Mononuclear cell (primary cell): ENCODE measurements around the gene CDCA5. TPM values are rescaled to one million over a fixed set of nuclear protein-coding genes. Genes with fewer than 3 reads are reported as not detected.

Experiments used
- H3K27me3 ChIP-seq: 2 replicates; pipeline ENCODE4 v1.6.0; 2011; ENCODE audit warnings: low read length, control low read depth; ENCODE audit not compliant: insufficient read depth
- H3K4me1 ChIP-seq: 2 replicates; pipeline ENCODE4 v1.5.1; 2011; ENCODE audit warnings: mild to moderate bottlenecking, low read length, control low read depth; ENCODE audit not compliant: insufficient read depth
- H3K4me3 ChIP-seq: 2 replicates; pipeline ENCODE4 v1.5.1; 2011; ENCODE audit warnings: mild to moderate bottlenecking, low read length, moderate library complexity
- H3K9me3 ChIP-seq: 2 replicates; pipeline ENCODE4 v1.5.1; 2011; ENCODE audit warnings: low read depth, mild to moderate bottlenecking, control low read depth, low read length
- total RNA-seq: library from RNA; depleted of rRNA; stranded (reverse); fragments of >200 nt; gene quantifications from one replicate; pipeline ENCODE4 v1.2.3, GENCODE V29; 2012

The CDCA5 gene
- total RNA-seq, 1 donor = not detected

DNA sequence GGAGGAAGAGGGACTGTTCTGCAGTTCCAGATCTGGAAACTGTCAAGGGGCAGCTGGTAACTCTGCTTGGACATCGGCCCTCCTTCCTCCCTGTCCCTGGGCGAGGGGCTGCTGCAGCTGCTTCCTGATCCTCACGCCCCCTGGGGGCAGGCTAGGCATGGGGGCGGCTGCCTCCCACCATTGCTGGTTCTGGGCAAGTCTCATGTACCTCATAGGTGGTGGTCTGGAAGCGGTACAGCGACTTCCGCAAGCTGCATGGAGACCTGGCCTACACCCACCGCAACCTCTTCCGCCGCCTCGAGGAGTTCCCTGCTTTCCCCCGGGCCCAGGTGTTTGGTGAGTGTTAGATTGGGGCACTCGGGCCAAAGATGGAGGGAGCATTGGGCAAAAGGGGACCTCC is 51.6 kb downstream of the CDCA5 start:
- no peaks in the 10 kb centered on the region for H3K27me3 ChIP-seq
- no peaks in the 10 kb centered on the region for H3K9me3 ChIP-seq
- H3K4me3 ChIP-seq = no peak overlapping the region
- peaks cover 15% of the 10 kb centered on the region for H3K4me1 ChIP-seq

Other genes with a start within 250 kb of the CDCA5 start
- gene CDC42BPG, start 239.4 kb downstream of the CDCA5 start, total RNA-seq = 1.7 TPM
- gene EHD1, start 205.4 kb downstream of the CDCA5 start, total RNA-seq = 183 TPM
- gene ATG2A, start 166.8 kb downstream of the CDCA5 start, total RNA-seq = 80.2 TPM
- gene PPP2R5B, start 159.4 kb downstream of the CDCA5 start, total RNA-seq = 5.8 TPM
- gene GPHA2, start 148.1 kb downstream of the CDCA5 start, total RNA-seq = not detected
- not detected for gene MAJIN, start 111.9 kb downstream of the CDCA5 start, total RNA-seq
- not detected for gene BATF2, start 87.1 kb downstream of the CDCA5 start, total RNA-seq
- 14.2 TPM for gene ARL2, start 69.9 kb downstream of the CDCA5 start, total RNA-seq
- 12.9 TPM for gene SNX15, start 56.6 kb downstream of the CDCA5 start, total RNA-seq
- 0.52 TPM for gene SAC3D1, start 42.8 kb downstream of the CDCA5 start, total RNA-seq
- 6.6 TPM for gene NAALADL1, start 25.5 kb downstream of the CDCA5 start, total RNA-seq
- 17.6 TPM for gene ZFPL1, start 182 bp upstream of the CDCA5 start, total RNA-seq
- 397 TPM for gene VPS51, start 12.2 kb upstream of the CDCA5 start, total RNA-seq
- 9.1 TPM for gene TM7SF2, start 27.8 kb upstream of the CDCA5 start, total RNA-seq
- gene ZNHIT2, start 33.7 kb upstream of the CDCA5 start, total RNA-seq = 5.7 TPM
- 338 TPM for gene FAU, start 38.1 kb upstream of the CDCA5 start, total RNA-seq
- 40.7 TPM for gene MRPL49, start 38.3 kb upstream of the CDCA5 start, total RNA-seq
- 23.6 TPM for gene SYVN1, start 50.5 kb upstream of the CDCA5 start, total RNA-seq
- gene SPDYC, start 86.2 kb upstream of the CDCA5 start, total RNA-seq = not detected
- gene CAPN1, start 97.9 kb upstream of the CDCA5 start, total RNA-seq = 76.2 TPM
- 12.2 TPM for gene POLA2, start 177.9 kb upstream of the CDCA5 start, total RNA-seq
- not detected for gene CDC42EP2, start 230.8 kb upstream of the CDCA5 start, total RNA-seq
- gene DPF2, start 249.8 kb upstream of the CDCA5 start, total RNA-seq = 39.6 TPM